Measurements from ENCODE around the gene PBX3. TPM values are rescaled to one million over a fixed set of nuclear protein-coding genes. Genes with fewer than 3 reads are reported as not detected.

The PBX3 gene
- total RNA-seq, 1 experiment from 2014 or later, result 1.5 TPM

DNA sequence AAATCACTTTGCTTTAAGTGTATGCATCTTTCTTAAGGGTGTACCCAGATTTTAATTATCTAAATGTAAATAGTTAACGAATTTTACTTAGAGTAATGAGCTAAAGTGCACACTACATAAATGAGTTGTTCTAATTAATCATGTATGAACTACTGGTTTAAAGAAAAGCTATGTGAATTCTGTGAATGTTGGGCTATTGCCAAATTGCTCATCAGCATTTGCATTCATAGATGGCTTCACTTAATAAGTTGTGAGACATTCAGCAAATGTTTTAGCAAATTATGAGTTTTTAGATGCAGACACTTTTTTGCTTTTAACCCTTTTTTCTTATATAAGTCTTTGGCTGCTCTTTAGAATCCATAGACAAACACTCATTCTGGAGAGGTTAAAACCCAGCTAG lies 175.7 kb downstream of the PBX3 start:
- H3K4me3 ChIP-seq (ENCODE audit: low read depth, low read length, poor library complexity, severe bottlenecking), result no peak overlapping the region
- H3K9me3 ChIP-seq (ENCODE audit: low read depth, low read length, poor library complexity, severe bottlenecking), result no peaks in the 10 kb centered on the region
- BruUV-seq (replicated peaks), result no TSS peak
- intact Hi-C loops (cut with micrococcal nuclease; ENCODE audit: unreplicated experiment), result no loop called here
- no peak overlapping the region for H3K27ac ChIP-seq (ENCODE audit: low read depth, low read length, poor library complexity, severe bottlenecking)
- no peaks in the 10 kb centered on the region for H3K36me3 ChIP-seq (ENCODE audit: insufficient read depth, low read length, poor library complexity, severe bottlenecking)
- POLR2A ChIA-PET (ENCODE audit: low non-redundant PET), result no interaction called here
- no peaks in the 10 kb centered on the region for H3K4me1 ChIP-seq (ENCODE audit: insufficient read depth, low read length, poor library complexity, severe bottlenecking)
- CTCF ChIA-PET, result no interaction called here
- TF ChIP-seq, protein P1, sequence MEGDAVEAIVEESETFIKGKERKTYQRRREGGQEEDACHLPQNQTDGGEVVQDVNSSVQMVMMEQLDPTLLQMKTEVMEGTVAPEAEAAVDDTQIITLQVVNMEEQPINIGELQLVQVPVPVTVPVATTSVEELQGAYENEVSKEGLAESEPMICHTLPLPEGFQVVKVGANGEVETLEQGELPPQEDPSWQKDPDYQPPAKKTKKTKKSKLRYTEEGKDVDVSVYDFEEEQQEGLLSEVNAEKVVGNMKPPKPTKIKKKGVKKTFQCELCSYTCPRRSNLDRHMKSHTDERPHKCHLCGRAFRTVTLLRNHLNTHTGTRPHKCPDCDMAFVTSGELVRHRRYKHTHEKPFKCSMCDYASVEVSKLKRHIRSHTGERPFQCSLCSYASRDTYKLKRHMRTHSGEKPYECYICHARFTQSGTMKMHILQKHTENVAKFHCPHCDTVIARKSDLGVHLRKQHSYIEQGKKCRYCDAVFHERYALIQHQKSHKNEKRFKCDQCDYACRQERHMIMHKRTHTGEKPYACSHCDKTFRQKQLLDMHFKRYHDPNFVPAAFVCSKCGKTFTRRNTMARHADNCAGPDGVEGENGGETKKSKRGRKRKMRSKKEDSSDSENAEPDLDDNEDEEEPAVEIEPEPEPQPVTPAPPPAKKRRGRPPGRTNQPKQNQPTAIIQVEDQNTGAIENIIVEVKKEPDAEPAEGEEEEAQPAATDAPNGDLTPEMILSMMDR (conservative IDR thresholded peaks at IDR 0.05; ENCODE audit: low read depth, low read length), result no peak
- TF ChIP-seq EZH2 (IDR thresholded peaks at IDR 0.05; ENCODE audit: borderline replicate concordance, low read depth, low read length, poor library complexity, severe bottlenecking), result no peak
- peaks cover 53% of the 10 kb centered on the region for H3K27me3 ChIP-seq (replicated peaks; ENCODE audit: insufficient read depth, low read depth, low read length, poor library complexity)
- DNase-seq (ENCODE audit: low spot score), result no peak

DNA sequence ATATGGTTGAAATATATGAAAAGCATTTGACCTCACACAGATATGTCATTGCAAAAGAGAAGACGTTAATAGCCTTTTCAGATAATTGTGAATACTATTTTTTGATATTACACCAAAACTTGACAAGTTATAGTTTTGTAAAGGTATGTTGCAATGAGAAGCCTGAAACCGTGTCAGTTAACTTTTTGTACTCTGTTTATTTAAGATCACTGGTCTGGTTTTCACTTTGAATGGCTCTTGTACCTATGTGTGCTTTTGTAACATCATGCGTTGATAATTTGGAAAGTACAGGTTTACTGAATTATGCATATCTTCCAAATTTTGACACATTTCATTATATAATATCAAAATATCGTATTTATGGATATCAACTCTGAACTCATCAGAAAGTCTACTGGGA lies 177.2 kb downstream of the PBX3 start:
- DNase-seq (ENCODE audit: low spot score), result no peak
- POLR2A ChIA-PET (ENCODE audit: low non-redundant PET), result no interaction called here
- BruUV-seq (replicated peaks), result no TSS peak
- H3K27me3 ChIP-seq (replicated peaks; ENCODE audit: insufficient read depth, low read depth, low read length, poor library complexity), result peaks cover 41% of the 10 kb centered on the region
- intact Hi-C loops (cut with micrococcal nuclease; ENCODE audit: unreplicated experiment), result no loop called here
- H3K27ac ChIP-seq (ENCODE audit: low read depth, low read length, poor library complexity, severe bottlenecking), result no peak overlapping the region
- H3K36me3 ChIP-seq (ENCODE audit: insufficient read depth, low read length, poor library complexity, severe bottlenecking), result no peaks in the 10 kb centered on the region
- no peaks in the 10 kb centered on the region for H3K4me1 ChIP-seq (ENCODE audit: insufficient read depth, low read length, poor library complexity, severe bottlenecking)
- no peak overlapping the region for H3K4me3 ChIP-seq (ENCODE audit: low read depth, low read length, poor library complexity, severe bottlenecking)
- CTCF ChIA-PET, result no interaction called here
- no peaks in the 10 kb centered on the region for H3K9me3 ChIP-seq (ENCODE audit: low read depth, low read length, poor library complexity, severe bottlenecking)
- no peak for TF ChIP-seq EZH2 (IDR thresholded peaks at IDR 0.05; ENCODE audit: borderline replicate concordance, low read depth, low read length, poor library complexity, severe bottlenecking)
- TF ChIP-seq, protein P1 (conservative IDR thresholded peaks at IDR 0.05; ENCODE audit: low read depth, low read length), result no peak

DNA sequence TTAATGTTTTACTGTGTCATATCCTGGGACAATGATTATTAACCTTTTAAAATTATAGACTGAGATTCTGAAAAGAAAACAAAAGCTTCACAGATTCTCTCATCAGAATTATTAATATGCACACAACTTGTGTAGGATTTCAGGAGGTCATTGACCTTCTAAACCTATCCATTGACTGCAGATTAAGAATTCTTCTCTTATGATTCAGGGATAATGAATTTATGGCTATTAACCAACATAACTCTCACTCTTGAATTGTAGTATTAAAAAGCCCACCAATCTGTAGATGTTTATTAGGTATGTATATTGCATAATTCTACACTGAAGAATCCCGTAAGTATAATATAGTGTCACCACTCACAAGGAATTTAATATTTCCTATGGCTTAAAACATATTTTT lies 179.8 kb downstream of the PBX3 start:
- POLR2A ChIA-PET (ENCODE audit: low non-redundant PET), result no interaction called here
- Histone ChIP-seq H3K4me3 (ENCODE audit: low read depth, low read length, poor library complexity, severe bottlenecking) (no peak overlapping the region), H3K27ac (ENCODE audit: low read depth, low read length, poor library complexity, severe bottlenecking) (no peak overlapping the region), H3K4me1 (ENCODE audit: insufficient read depth, low read length, poor library complexity, severe bottlenecking) (no peaks in the 10 kb centered on the region), H3K9me3 (ENCODE audit: low read depth, low read length, poor library complexity, severe bottlenecking) (no peaks in the 10 kb centered on the region), H3K36me3 (ENCODE audit: insufficient read depth, low read length, poor library complexity, severe bottlenecking) (no peaks in the 10 kb centered on the region), H3K27me3 (replicated peaks; ENCODE audit: insufficient read depth, low read depth, low read length, poor library complexity) (peaks cover 17% of the 10 kb centered on the region)
- BruUV-seq (replicated peaks), result no TSS peak
- CTCF ChIA-PET, result no interaction called here
- intact Hi-C loops (cut with micrococcal nuclease; ENCODE audit: unreplicated experiment), result loop anchor here (5.0 kb wide), 1 partner anchor 160 kb away; no protein-coding TSS in a partner anchor
- DNase-seq (ENCODE audit: low spot score), result no peak
- TF ChIP-seq, protein P1 (conservative IDR thresholded peaks at IDR 0.05; ENCODE audit: low read depth, low read length), result no peak
- TF ChIP-seq EZH2 (IDR thresholded peaks at IDR 0.05; ENCODE audit: borderline replicate concordance, low read depth, low read length, poor library complexity, severe bottlenecking), result no peak
